GM12892 (cell line): ENCODE results near the gene PHF21A.
"Not testable (repeated sequence)": the region's sequence is repeated elsewhere in the genome, so short reads cannot be mapped to it uniquely, and the experiment has no call there.

Source experiments
- DNase-seq: peaks from one replicate; pipeline ENCODE4 v3.0.0; 2011; ENCODE audit not compliant: insufficient read length
- FAIRE-seq: peaks from 2 replicates; lab custom pipeline; 2011; peaks lifted over from hg19 to GRCh38; lab: Jason Lieb, UNC
- POLR2A ChIP-seq: IDR thresholded peaks from 2 replicates; pipeline ENCODE4 v1.6.1; 2011; ENCODE audit warnings: low read depth, low read length, control low read depth
- POLR2AphosphoS5 ChIP-seq: IDR thresholded peaks from 2 replicates; pipeline ENCODE4 v1.6.1; 2011; ENCODE audit warnings: low read depth, low read length, control low read depth
- TAF1 ChIP-seq: IDR thresholded peaks from 2 replicates; pipeline ENCODE4 v1.6.1; 2011; ENCODE audit warnings: low read depth, mild to moderate bottlenecking, control low read depth, low read length, borderline replicate concordance

Gene PHF21A

GRCh38 chr11:45983471-45983845 lies 137.8 kb downstream of the PHF21A start:
- FAIRE-seq (no peak), DNase-seq (no peak)
- TF ChIP-seq POLR2A (no peak), POLR2AphosphoS5 (no peak), TAF1 (no peak)

- FAIRE-seq (peak; percentile 27), DNase-seq (no peak)
Measured at GRCh38 chr11:45982656-45983470, 138.4 kb downstream of the PHF21A start.

GRCh38 chr11:45981826-45982225 lies 139.4 kb downstream of the PHF21A start:
- not testable (repeated sequence) for DNase-seq, FAIRE-seq

More at GRCh38 chr11:45982656-45983470, 138.4 kb downstream of the PHF21A start:
- TF ChIP-seq POLR2A (no peak), TAF1 (no peak), POLR2AphosphoS5 (no peak)

DNA sequence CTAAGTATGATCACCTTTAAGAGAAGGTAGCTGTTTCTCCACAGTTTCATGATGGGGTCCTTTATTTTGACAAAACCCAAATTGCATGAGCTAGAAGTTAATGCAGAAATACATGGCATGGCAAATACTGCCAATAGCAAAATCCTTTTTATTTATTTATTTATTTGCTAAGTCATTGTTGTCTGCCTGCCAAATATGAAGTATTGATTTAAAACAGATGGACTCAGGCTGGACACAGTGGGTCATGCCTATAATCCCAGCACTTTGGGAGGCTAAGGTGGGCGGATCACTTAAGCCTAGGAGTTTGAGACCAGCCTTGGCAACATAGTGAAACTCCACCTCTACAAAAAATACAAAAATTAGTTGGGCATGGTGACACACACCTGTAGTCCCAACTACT lies 146.4 kb downstream of the PHF21A start:
- FAIRE-seq (no peak), DNase-seq (no peak)
- TF ChIP-seq TAF1 (no peak), POLR2A (no peak), POLR2AphosphoS5 (no peak)

DNA sequence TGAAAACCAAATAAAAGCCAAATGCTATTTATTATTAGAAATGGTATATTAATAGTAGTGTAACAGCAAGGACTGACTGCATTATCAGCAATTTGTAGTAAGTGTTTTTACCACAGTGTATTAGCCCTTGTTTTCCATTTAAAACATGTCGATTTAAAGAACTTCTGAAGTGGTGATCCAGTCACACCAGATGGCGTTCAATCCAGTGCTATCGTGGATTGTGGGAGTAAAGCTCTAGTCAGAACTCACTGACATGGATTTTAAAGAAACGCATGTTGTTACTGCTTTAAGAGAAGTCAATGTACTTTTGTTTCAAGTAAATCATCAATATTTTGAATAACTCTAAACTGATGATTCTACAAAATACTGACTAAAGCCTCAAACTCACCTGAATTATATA lies 147.7 kb downstream of the PHF21A start:
- no peak for FAIRE-seq
- no peak for TF ChIP-seq POLR2A
- no peak for TF ChIP-seq TAF1
- no peak for DNase-seq

GRCh38 chr11:45968901-45969300 lies 152.4 kb downstream of the PHF21A start:
- no peak for FAIRE-seq
- DNase-seq = no peak
- TF ChIP-seq TAF1 (no peak), POLR2AphosphoS5 (no peak), POLR2A (no peak)

DNA sequence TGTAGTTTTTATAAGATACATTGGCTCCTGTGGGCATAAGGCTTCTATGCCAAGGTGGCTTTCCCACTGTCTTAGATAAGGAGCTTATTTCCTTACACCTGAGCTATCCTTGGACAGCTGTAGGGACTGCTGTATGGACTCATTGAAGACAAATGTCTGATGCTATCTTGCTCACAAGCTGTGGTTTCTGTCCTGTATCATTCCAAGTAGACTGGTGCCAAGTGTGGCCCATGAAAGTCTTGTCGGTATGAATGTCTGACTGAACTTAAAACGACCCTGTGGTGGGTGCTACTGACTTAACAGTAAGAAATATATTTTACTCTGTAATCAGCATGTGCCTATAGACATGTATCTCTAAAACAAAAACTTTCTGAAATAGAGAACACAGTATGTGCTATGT lies 153.7 kb downstream of the PHF21A start:
- DNase-seq (no peak), FAIRE-seq (no peak)
- TF ChIP-seq POLR2A (no peak), TAF1 (no peak), POLR2AphosphoS5 (no peak)

DNA sequence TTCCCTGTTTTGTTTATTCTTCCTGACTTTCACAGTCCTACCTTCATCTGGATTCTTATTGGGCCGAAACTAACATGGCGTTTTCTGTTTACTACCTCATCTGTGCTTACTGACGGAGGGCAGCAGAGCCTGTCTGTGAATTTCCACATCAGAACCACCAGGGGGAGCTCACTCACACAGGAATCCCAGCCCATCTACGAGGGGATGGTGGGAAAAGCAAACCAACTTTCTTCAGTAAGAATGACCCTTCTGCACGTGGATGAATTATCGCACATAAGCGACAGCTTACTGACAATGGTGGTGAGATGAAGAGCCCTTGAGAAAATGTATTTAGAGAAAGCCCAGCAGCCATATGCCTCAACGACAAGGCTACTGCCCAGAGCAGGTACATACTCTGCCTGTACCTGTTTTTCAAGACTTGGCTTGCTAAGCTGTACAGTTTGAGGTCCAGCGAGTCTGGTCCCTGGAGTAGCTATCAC lies 156.3 kb downstream of the PHF21A start:
- FAIRE-seq = peak; percentile 91
- TF ChIP-seq POLR2AphosphoS5 (no peak), POLR2A (no peak), TAF1 (no peak)

GRCh38 chr11:45961751-45962240 lies 159.5 kb downstream of the PHF21A start:
- no peak for DNase-seq
- no peak for TF ChIP-seq TAF1
- TF ChIP-seq POLR2AphosphoS5 = no peak
- TF ChIP-seq POLR2A = no peak
- no peak for FAIRE-seq

More for the DNA sequence above, 156.3 kb downstream of the PHF21A start:
- DNase-seq = peak; percentile 38

- peak; percentile 9 for FAIRE-seq
- no peak for TF ChIP-seq POLR2A
- no peak for TF ChIP-seq TAF1
- TF ChIP-seq POLR2AphosphoS5 = no peak
- DNase-seq = no peak
Measured at GRCh38 chr11:45960387-45961095, 160.7 kb downstream of the PHF21A start.

- FAIRE-seq (no peak), DNase-seq (no peak)
- TF ChIP-seq TAF1 = no peak
- TF ChIP-seq POLR2AphosphoS5 = no peak
- no peak for TF ChIP-seq POLR2A
Measured at GRCh38 chr11:45959851-45960250, 161.4 kb downstream of the PHF21A start.
